Testis (tissue), 3 donors: ENCODE data around the gene NUDT2. TPM values are rescaled to one million over a fixed set of nuclear protein-coding genes. Genes with fewer than 3 reads are reported as not detected.
"Not testable (repeated sequence)": the region's sequence is repeated elsewhere in the genome, so short reads cannot be mapped to it uniquely, and the experiment has no call there.

ENCODE experiments used
- DNase-seq: peaks from one replicate; pipeline ENCODE4 v3.0.0-alpha.2; 2019
- H3K27ac ChIP-seq, 2 donors: fragments of 200-600 bp; sonication (generic); one replicate each; pipeline ENCODE4 v1.5.1; 2019
- H3K27me3 ChIP-seq: fragments of 200-600 bp; sonication (generic); one replicate; pipeline ENCODE4 v1.5.1; 2019
- H3K36me3 ChIP-seq: fragments of 200-600 bp; sonication (generic); one replicate; pipeline ENCODE4 v1.5.1; 2017; ENCODE audit warnings: low read depth; ENCODE audit errors: missing control alignments
- H3K4me1 ChIP-seq: fragments of 200-600 bp; sonication (generic); one replicate; pipeline ENCODE4 v1.5.1; 2019
- H3K4me3 ChIP-seq, 2 donors: fragments of 200-600 bp; sonication (generic); one replicate each; pipeline ENCODE4 v1.5.1; 2017 to 2019
- H3K9me3 ChIP-seq: fragments of 200-600 bp; sonication (generic); one replicate; pipeline ENCODE4 v1.5.1; 2017
- CTCF ChIP-seq, 3 experiments: fragments of 450-650 bp in 2 of 3; fragments of 200-600 bp in 1 of 3; sonication (generic) in 1 of 3; IDR thresholded peaks; one replicate each; pipeline ENCODE4 v1.5.1; 2016 to 2019; ENCODE audit warnings: antibody characterized with exemption in 3 of 3, mild to moderate bottlenecking in 2 of 3, moderate library complexity in 1 of 3
- POLR2A ChIP-seq: fragments of 450-650 bp; IDR thresholded peaks from one replicate; pipeline ENCODE4 v1.6.1; 2017; ENCODE audit warnings: antibody characterized with exemption, mild to moderate bottlenecking, moderate library complexity
- WGBS, 2 donors: methylation state at CpG; one replicate each; pipeline ENCODE4 v1.1.5; 2018; 5-methylcytosine and 5-hydroxymethylcytosine counted together
- intact Hi-C: fragments of 100-400 bp; cut with DNase I; formaldehyde crosslinking; loops from one replicate; pipeline ENCODE4 v1.15.1; 2023; ENCODE audit warnings: low total_unique reads
- polyA plus RNA-seq: library from polyadenylated mRNA; stranded (reverse); fragments of 350-450 nt; fragmentation: Illumina TruSeq; extraction: RNeasy Lipid Tissue Mini Kit (QIAGEN cat#74804); gene quantifications from one replicate; pipeline ENCODE4 v1.2.3, GENCODE V29; 2014; ENCODE audit warnings: low read depth, low replicate concordance; ENCODE audit not compliant: insufficient read depth
- total RNA-seq, 2 donors: library from RNA; depleted of rRNA; stranded (reverse); fragments of >200 nt; gene quantifications; one replicate each; pipeline ENCODE4 v1.2.3, GENCODE V29; 2016

Gene NUDT2
- total and polyA plus RNA-seq, 3 donors from 2014 or later, result 16.7 to 21.1 (median 20.9) TPM

- no peak for TF ChIP-seq CTCF (IDR thresholded peaks at IDR 0.05)
- no peak for TF ChIP-seq POLR2A
- Histone ChIP-seq H3K27me3 (no peaks in the 10 kb centered on the region), H3K36me3 (no peaks in the 10 kb centered on the region), H3K4me1 (no peaks in the 10 kb centered on the region), H3K27ac (no peak overlapping the region), H3K4me3 (no peak overlapping the region), H3K9me3 (no peaks in the 10 kb centered on the region)
- DNase-seq, result no peak
- WGBS, 2 donors, result 85% methylated on average over 2 of the region's 2 CpGs
- intact Hi-C loops, result no loop called here
These were observed 37.9 kb upstream of the NUDT2 start for GRCh38 chr9:34291423-34291822.

- no peak overlapping the region for H3K4me3 ChIP-seq
- TF ChIP-seq POLR2A (no peak), CTCF (IDR thresholded peaks at IDR 0.05) (no peak)
- no peak for DNase-seq
- intact Hi-C loops, result no loop called here
- no peaks in the 10 kb centered on the region for H3K27me3 ChIP-seq
- H3K36me3 ChIP-seq, result no peaks in the 10 kb centered on the region
- no peaks in the 10 kb centered on the region for H3K9me3 ChIP-seq
- H3K4me1 ChIP-seq, result no peaks in the 10 kb centered on the region
- no peak overlapping the region for H3K27ac ChIP-seq
- WGBS, 2 donors, result 57 to 74% methylated on average over 2 of the region's 2 CpGs
These were observed 36.8 kb upstream of the NUDT2 start for GRCh38 chr9:34292552-34292951.

- intact Hi-C loops, H3K4me1 ChIP-seq, H3K36me3 ChIP-seq, H3K4me3 ChIP-seq, DNase-seq, H3K27ac ChIP-seq, H3K9me3 ChIP-seq, H3K27me3 ChIP-seq: not testable (repeated sequence)
- 82 to 88% methylated on average over 7 of the region's 7 CpGs for WGBS, 2 donors
These were observed 28.3 kb upstream of the NUDT2 start for GRCh38 chr9:34301064-34301463.

GRCh38 chr9:34308316-34308715 lies 21.1 kb upstream of the NUDT2 start:
- H3K4me3 ChIP-seq, DNase-seq, intact Hi-C loops, H3K4me1 ChIP-seq, H3K9me3 ChIP-seq, H3K36me3 ChIP-seq, H3K27ac ChIP-seq, H3K27me3 ChIP-seq: not testable (repeated sequence)
- 90 to 92% methylated on average over 3 of the region's 3 CpGs for WGBS, 2 donors

- H3K27ac ChIP-seq, result no peak overlapping the region
- H3K4me3 ChIP-seq, result no peak overlapping the region
- H3K4me1 ChIP-seq, result no peaks in the 10 kb centered on the region
- no peak for TF ChIP-seq CTCF (IDR thresholded peaks at IDR 0.05)
- no peak for TF ChIP-seq POLR2A
- H3K9me3 ChIP-seq, result no peaks in the 10 kb centered on the region
- H3K27me3 ChIP-seq, result no peaks in the 10 kb centered on the region
- H3K36me3 ChIP-seq, result no peaks in the 10 kb centered on the region
- DNase-seq, result no peak
- intact Hi-C loops, result no loop called here
- 86 to 90% methylated on average over 1 of the region's 1 CpG for WGBS, 2 donors
These were observed 19.2 kb upstream of the NUDT2 start for GRCh38 chr9:34310215-34310614.

- Histone ChIP-seq H3K27ac (no peak overlapping the region), H3K4me1 (no peaks in the 10 kb centered on the region), H3K9me3 (no peaks in the 10 kb centered on the region), H3K4me3 (no peak overlapping the region), H3K27me3 (no peaks in the 10 kb centered on the region), H3K36me3 (no peaks in the 10 kb centered on the region)
- WGBS, 2 donors, result 77 to 95% methylated on average over 6 of the region's 6 CpGs
- TF ChIP-seq CTCF (IDR thresholded peaks at IDR 0.05) (no peak), POLR2A (no peak)
- DNase-seq, result no peak
- intact Hi-C loops, result no loop called here
These were observed 17.7 kb upstream of the NUDT2 start for GRCh38 chr9:34311499-34312185.
